GM18858 (cell line): ENCODE data around the gene OCIAD1.
"Not testable (repeated sequence)": the region's sequence is repeated elsewhere in the genome, so short reads cannot be mapped to it uniquely, and the experiment has no call there.

Experiments used
- ATAC-seq: cut with Tn5 transposase; IDR thresholded peaks from one replicate; pipeline ENCODE4 v1.9.1; 2021; ENCODE audit not compliant: unreplicated experiment

The OCIAD1 gene

GRCh38 chr4:48816971-48817370 lies 13.9 kb upstream of the OCIAD1 start:
- no peak for ATAC-seq

DNA sequence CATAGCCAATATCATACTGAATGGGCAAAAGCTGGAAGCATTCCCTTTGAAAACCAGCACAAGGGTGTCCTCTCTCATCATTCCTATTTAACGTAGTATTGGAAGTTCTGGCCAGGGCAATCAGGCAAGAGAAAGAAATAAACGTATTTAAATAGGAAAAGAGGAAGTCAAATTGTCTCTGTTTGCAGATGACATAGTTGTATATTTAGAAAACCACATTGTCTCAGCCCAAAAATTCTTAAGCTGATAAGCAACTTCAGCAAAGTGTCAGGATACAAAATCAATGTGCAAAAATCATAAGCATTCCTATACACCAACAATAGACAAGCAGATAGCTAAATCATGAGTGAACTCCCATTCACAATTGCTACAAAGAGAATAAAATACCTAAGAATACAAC lies 9.5 kb upstream of the OCIAD1 start:
- not testable (repeated sequence) for ATAC-seq

DNA sequence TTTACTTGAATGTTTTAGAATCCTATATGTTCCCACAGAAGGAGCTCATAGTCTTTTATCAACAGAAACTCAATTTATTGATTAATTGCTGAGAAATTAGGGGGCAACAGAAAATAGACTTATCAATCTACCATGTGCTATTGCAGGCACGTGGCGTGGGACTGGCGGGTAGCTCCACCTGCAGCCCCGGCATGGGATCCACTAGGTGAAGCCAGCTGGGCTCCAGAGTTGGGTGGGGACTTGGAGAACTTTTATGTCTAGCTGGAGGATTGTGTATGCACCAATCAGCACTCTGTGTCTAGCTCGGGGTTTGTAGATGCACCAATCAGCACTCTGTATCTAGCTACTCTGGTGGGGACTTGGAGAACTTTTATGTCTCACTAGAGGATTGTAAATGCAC lies 3.3 kb upstream of the OCIAD1 start:
- ATAC-seq = no peak

DNA sequence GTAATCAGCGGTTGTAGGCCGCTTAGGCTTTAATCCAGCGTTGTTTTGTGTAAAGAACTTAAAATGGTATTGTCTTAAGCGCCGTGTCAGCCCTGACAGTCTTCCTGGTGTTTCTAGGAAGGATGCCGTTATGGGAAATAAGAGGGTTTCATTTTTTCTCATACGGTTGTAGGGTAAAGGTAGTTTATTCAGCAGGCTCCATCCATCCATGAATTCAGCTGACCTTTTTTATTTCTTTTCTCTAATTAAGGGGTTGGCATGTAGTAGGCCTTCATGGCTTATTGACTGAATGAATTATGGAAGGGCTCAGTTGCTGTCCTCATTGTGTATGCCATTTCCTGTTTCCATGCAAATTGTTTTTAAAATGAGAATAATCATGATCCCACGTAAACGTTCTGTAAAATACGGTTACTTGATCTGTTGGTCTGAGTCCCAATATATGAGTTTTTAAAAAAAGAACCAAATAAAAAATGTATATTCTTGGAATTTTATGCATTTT lies 693 bp downstream of the OCIAD1 start:
- no peak for ATAC-seq

- no peak for ATAC-seq
Observed at GRCh38 chr4:48832571-48832970, 1.7 kb downstream of the OCIAD1 start.

DNA sequence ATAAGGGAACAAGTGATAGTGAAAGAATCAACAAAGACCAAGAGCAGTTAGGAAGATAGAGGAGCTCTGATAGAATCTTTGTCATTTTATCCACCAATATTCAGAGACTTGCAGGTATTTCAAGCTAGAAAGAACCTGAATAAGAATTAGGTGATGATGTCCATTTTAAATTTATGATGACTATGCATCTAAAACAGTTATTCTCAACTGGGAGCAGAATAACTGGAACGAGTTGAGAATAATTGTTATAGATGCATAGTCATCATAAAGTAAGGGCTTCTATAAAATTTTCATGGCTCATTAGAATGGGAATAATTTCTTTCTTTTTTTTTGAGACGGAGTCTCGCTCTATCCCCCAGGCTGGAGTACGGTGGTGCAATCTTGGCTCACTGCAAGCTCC lies 5.8 kb downstream of the OCIAD1 start:
- no peak for ATAC-seq

GRCh38 chr4:48841045-48841827 lies 10.3 kb downstream of the OCIAD1 start:
- no peak for ATAC-seq

DNA sequence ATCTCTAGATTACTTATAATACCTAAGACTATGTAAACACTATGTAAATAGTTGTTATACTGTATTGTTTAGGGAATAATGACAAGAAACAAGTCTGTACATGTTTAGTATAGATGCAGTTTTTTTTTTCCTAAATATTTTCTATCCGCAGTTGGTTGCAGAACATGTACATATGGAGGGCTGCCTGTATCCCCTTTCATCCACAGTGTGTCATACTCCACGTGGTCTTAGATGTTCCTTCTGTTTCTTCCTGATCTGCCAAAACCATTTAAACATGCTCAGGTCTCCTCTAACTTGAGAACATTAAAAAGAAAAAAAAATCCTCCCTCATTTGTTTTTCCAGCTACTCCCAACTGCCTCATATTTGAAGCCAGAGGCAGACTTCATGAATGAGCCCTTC lies 14.0 kb downstream of the OCIAD1 start:
- no peak for ATAC-seq

- ATAC-seq = not testable (repeated sequence)
Observed at GRCh38 chr4:48848799-48849198, 17.9 kb downstream of the OCIAD1 start.

DNA sequence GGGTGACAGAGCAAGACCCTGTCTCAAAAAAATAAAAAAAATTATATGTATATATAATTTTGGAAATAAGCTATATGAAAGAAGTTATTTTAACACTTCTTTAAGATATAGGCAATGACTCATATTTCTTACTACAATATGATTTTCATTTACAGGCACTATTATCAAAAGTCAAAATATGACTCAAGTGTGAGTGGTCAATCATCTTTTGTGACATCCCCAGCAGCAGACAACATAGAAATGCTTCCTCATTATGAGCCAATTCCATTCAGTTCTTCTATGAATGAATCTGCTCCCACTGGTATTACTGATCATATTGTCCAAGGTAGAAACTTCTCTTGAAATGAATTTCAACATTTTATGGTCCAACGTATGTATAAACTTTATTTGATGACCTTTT lies 20.8 kb downstream of the OCIAD1 start:
- no peak for ATAC-seq

DNA sequence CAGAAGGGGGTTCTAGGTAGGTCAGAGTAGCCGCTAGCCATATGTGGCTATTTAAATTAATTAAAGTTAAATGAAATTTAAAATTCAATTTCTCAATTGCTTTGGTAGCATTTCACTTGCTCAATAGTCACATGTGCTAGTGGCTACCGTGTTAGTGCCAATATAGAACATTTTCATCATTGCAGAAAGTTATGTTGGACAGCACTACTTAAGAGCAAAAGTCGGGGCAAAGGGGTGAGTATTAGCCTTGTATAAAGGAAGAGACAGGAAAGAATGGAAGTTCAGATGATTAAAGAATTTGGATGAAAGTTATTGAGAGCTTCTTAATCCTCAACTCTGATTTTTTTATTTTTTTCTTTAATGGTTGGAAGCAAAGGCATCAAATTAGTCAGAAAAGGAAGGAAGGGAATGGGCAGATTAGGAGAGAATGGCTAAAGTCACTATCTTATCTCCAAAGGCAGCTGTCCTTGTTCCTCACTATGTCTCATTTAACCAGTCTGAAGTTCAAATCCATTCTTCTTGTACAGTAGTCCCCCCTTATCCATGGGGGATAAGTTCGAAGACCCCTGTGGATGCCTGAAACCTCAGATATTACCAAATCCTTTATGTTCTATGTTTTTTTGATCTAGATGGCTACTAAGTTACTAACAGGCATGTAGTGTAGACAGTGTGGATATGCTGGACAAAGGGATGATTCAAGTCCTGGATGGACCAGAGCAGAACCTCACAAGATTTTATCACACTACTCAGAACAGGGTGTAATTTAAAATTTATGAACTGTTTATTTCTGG lies 22.9 kb downstream of the OCIAD1 start:
- ATAC-seq = no peak

DNA sequence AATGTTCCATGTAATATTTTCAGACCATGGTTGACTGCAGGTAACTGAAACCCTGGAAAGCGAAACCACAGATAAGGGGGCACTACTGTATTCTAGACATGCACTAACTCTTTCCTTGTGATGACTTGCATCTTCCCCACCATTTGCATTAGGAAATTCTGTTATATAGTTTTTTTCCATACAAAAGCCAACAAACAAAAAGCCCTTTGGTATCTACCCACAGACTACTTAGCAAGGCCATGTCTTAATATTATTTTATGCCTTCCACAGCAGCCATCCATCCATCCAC lies 23.5 kb downstream of the OCIAD1 start:
- no peak for ATAC-seq

- ATAC-seq = no peak
Observed at GRCh38 chr4:48854982-48855381, 24.1 kb downstream of the OCIAD1 start.

- ATAC-seq = no peak
Observed at GRCh38 chr4:48858130-48858529, 27.2 kb downstream of the OCIAD1 start.

DNA sequence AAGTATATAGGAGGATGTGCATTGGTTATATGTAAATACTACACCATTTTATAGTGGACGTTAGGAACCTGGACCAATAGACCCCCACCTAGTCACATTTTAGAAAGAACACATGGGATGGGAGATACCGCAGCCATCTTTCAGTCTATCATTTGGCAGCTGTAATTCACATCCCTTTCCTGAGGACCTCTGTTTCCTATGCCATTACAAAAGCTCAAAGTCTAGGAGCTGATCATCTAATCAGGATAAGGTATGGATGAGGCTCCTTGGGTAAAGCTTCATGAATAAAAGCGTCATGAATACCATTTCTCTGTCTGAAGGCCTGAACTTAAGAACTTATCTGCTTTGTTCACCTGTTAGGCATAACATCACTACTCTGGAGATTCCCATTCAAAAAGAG lies 31.1 kb downstream of the OCIAD1 start:
- no peak for ATAC-seq

DNA sequence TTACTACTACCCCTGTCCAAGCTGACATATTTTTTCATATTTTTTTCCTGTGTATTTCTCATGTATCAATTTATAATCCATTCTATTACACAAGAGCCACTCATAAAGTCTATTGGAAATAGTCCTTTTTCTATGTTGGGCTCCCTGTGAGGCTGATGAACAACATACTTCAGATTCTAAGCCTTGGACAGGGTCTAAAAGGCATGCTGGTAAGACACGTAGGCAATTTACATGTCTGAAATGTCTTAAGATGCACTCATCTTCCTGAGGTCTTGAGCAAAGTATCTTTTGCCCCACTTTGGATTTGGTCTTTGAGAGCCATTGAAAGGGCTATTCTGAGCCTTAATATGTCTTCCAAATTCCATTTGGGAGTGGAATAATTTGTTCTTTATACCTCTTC lies 31.8 kb downstream of the OCIAD1 start:
- ATAC-seq = no peak

GRCh38 chr4:48863728-48864127 lies 32.8 kb downstream of the OCIAD1 start:
- no peak for ATAC-seq

- ATAC-seq = not testable (repeated sequence)
Observed at GRCh38 chr4:48864696-48865095, 33.8 kb downstream of the OCIAD1 start.

DNA sequence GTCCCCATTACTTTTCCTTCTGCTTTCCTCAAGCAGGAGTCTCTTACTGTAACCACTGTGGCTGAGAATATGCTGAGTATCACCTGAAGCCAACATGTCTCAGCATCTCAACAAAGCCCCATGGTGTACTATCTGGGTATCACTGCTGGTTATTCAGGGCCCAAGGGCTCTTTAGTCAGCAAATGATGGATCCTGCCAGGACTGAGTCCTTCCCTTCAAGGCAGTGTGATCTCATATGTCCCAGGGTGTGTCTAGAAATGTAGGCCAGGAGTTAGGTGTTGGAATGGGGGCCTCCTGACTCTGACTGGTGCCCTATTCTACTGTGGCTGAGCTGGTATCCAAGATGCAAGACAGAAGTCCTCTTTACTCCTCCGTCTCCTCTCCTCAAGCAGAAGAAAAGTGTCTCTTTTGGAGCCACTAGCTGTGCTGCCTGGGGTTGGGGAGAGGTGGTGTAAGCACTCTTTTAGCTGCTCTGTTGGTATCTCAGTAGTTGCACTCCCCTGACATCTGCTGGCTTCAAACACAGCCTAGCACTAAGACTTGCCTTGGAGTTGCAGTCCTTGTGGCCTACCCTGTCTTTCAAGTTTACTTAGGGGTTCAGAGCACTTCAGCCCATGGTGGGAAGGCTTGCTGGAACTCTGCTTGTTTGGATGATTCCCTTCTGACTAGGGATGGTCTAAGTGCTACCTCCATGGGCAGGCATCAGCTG lies 47.1 kb downstream of the OCIAD1 start:
- ATAC-seq = no peak

- ATAC-seq = no peak
Observed at GRCh38 chr4:48879561-48880442, 48.9 kb downstream of the OCIAD1 start.

DNA sequence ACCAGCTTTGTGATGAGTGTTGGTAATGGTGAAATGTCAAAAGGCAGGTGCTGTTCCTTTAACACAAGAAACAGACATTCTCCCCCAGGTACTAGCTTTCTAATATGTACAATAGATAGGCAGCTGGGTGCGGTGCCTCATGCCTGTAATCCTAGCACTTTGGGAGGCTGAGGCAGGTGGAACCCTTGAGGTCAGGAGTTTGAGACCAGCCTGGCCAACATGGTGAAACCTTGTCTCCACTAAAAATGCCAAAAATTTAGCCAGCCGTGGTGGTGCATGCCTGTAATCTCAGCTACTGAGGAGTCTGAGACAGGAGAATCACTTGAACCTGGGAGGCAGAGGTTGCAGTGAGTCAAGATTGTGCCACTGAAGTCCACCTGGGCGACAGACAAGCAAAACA lies 50.8 kb downstream of the OCIAD1 start:
- not testable (repeated sequence) for ATAC-seq
